ENCODE results near the gene ZBTB2.
"Not testable (repeated sequence)": the region's sequence is repeated elsewhere in the genome, so short reads cannot be mapped to it uniquely, and the experiment has no call there.

The ZBTB2 gene

GRCh38 chr6:151330130-151330696 lies 61.1 kb downstream of the ZBTB2 start:
- no peak for DNase-seq (ENCODE audit: low read depth in 2 of 2)

- no peak for DNase-seq (ENCODE audit: low read depth in 2 of 2)
These were observed 64.3 kb downstream of the ZBTB2 start for GRCh38 chr6:151327101-151327500.

- DNase-seq (ENCODE audit: low read depth in 2 of 2), result no peak
These were observed 65.1 kb downstream of the ZBTB2 start for GRCh38 chr6:151326116-151326825.

- DNase-seq (ENCODE audit: low read depth in 2 of 2), result no peak
These were observed 66.0 kb downstream of the ZBTB2 start for GRCh38 chr6:151325075-151326050.

- DNase-seq (ENCODE audit: low read depth in 2 of 2), result no peak
These were observed 66.9 kb downstream of the ZBTB2 start for GRCh38 chr6:151324488-151324825.

GRCh38 chr6:151323791-151324487 lies 67.4 kb downstream of the ZBTB2 start:
- peak; percentile 20 to 53 for DNase-seq (ENCODE audit: low read depth in 2 of 2)

- no peak for DNase-seq (ENCODE audit: low read depth in 2 of 2)
These were observed 68.8 kb downstream of the ZBTB2 start for GRCh38 chr6:151322570-151322969.

GRCh38 chr6:151321438-151321837 lies 69.9 kb downstream of the ZBTB2 start:
- no peak for DNase-seq (ENCODE audit: low read depth in 2 of 2)

GRCh38 chr6:151320140-151320539 lies 71.2 kb downstream of the ZBTB2 start:
- no peak for DNase-seq (ENCODE audit: low read depth in 2 of 2)

GRCh38 chr6:151317995-151318365 lies 73.4 kb downstream of the ZBTB2 start:
- no peak for DNase-seq (ENCODE audit: low read depth in 2 of 2)

GRCh38 chr6:151317103-151317994 lies 74.0 kb downstream of the ZBTB2 start:
- no peak for DNase-seq (ENCODE audit: low read depth in 2 of 2)

GRCh38 chr6:151315661-151316060 lies 75.7 kb downstream of the ZBTB2 start:
- not testable (repeated sequence) for DNase-seq (ENCODE audit: low read depth in 2 of 2)
